GM10847 (cell line): ENCODE data around the gene UBE2H.

ENCODE experiments used
- POLR2A ChIP-seq: IDR thresholded peaks from 2 replicates; pipeline ENCODE4 v1.6.1; 2011; ENCODE audit not compliant: insufficient read length; ENCODE audit errors: extremely low read depth

UBE2H gene

GRCh38 chr7:129828078-129828762 is 124.5 kb downstream of the UBE2H start:
- no peak for TF ChIP-seq POLR2A

- TF ChIP-seq POLR2A: no peak
Measured at GRCh38 chr7:129827467-129827990, 125.2 kb downstream of the UBE2H start.

- TF ChIP-seq POLR2A: no peak
Measured at GRCh38 chr7:129825209-129825970, 127.4 kb downstream of the UBE2H start.

- TF ChIP-seq POLR2A: no peak
Measured at GRCh38 chr7:129824291-129825208, 128.2 kb downstream of the UBE2H start.

GRCh38 chr7:129821476-129821875 is 131.3 kb downstream of the UBE2H start:
- TF ChIP-seq POLR2A: no peak

- no peak for TF ChIP-seq POLR2A
Measured at GRCh38 chr7:129816742-129817141, 136.0 kb downstream of the UBE2H start.

GRCh38 chr7:129807863-129808262 is 144.9 kb downstream of the UBE2H start:
- TF ChIP-seq POLR2A: no peak

GRCh38 chr7:129804890-129805719 is 147.7 kb downstream of the UBE2H start:
- TF ChIP-seq POLR2A: no peak

GRCh38 chr7:129804111-129804889 is 148.5 kb downstream of the UBE2H start:
- no peak for TF ChIP-seq POLR2A

GRCh38 chr7:129803546-129804081 is 149.1 kb downstream of the UBE2H start:
- no peak for TF ChIP-seq POLR2A

GRCh38 chr7:129801882-129802281 is 150.9 kb downstream of the UBE2H start:
- no peak for TF ChIP-seq POLR2A

- TF ChIP-seq POLR2A: no peak
Measured at GRCh38 chr7:129800901-129801300, 151.9 kb downstream of the UBE2H start.

GRCh38 chr7:129799350-129799955 is 153.3 kb downstream of the UBE2H start:
- no peak for TF ChIP-seq POLR2A
